Heart left ventricle (tissue), 16 donors: ENCODE data around the gene ZNF740. TPM values are rescaled to one million over a fixed set of nuclear protein-coding genes. Genes with fewer than 3 reads are reported as not detected.

Experiments used
- ATAC-seq, 4 donors: fragments of 200-7000 bp; cut with Tn5 transposase; one replicate each; pipeline ENCODE4 v1.9.1; 2020 to 2022; ENCODE audit warnings: moderate library complexity in 4 of 4, mild to moderate bottlenecking in 3 of 4, moderate number of reproducible peaks in 1 of 4
- DNase-seq, 5 donors: peaks; one replicate each; pipeline ENCODE4 v3.0.0-alpha.2; 2020
- H3K27ac ChIP-seq, 12 donors: fragments of 200-600 bp; sonication (generic) in 4 of 12; one replicate each; pipeline versions ENCODE4 v1.5.0 to v1.8.0; 2016 to 2022; ENCODE audit warnings: mild to moderate bottlenecking in 2 of 12
- H3K27me3 ChIP-seq, 9 donors: fragments of 200-600 bp; sonication (generic) in 2 of 9; one replicate each; pipeline versions ENCODE4 v1.5.1 to v1.8.0; 2016 to 2022; ENCODE audit warnings: mild to moderate bottlenecking in 3 of 9
- H3K36me3 ChIP-seq, 9 donors: fragments of 200-600 bp; sonication (generic) in 2 of 9; one replicate each; pipeline versions ENCODE4 v1.5.0 to v1.8.0; 2018 to 2022; ENCODE audit warnings: mild to moderate bottlenecking in 2 of 9
- H3K4me1 ChIP-seq, 12 donors: fragments of 200-600 bp; sonication (generic) in 4 of 12; one replicate each; pipeline versions ENCODE4 v1.5.0 to v1.8.0; 2016 to 2022; ENCODE audit warnings: mild to moderate bottlenecking in 3 of 12
- H3K4me3 ChIP-seq, 12 donors: fragments of 200-600 bp; sonication (generic) in 4 of 12; one replicate each; pipeline versions ENCODE4 v1.5.0 to v1.8.0; 2017 to 2022; ENCODE audit warnings: mild to moderate bottlenecking in 9 of 12, moderate library complexity in 4 of 12
- H3K9me3 ChIP-seq, 12 donors: fragments of 200-600 bp; sonication (generic) in 4 of 12; one replicate each; pipeline versions ENCODE4 v1.5.0 to v1.8.0; 2016 to 2022; ENCODE audit warnings: mild to moderate bottlenecking in 1 of 12
- POLR2A ChIP-seq, 2 donors: fragments of 450-650 bp; IDR thresholded peaks; one replicate each; pipeline ENCODE4 v1.6.1; 2017; ENCODE audit warnings: antibody characterized with exemption in 2 of 2, mild to moderate bottlenecking in 2 of 2, moderate library complexity in 2 of 2
- WGBS, 4 donors: extraction: QIAGEN DNeasy Blood & Tissue Kit in 2 of 4; methylation state at CpG; one replicate each; pipeline versions ENCODE4 v1.1.5 to v1.1.7; 2013 to 2018; 5-methylcytosine and 5-hydroxymethylcytosine counted together
- intact Hi-C, 10 donors: fragments of 100-400 bp; cut with DNase I; formaldehyde crosslinking; loops; one replicate each; pipeline versions ENCODE4 v1.11.1 to v1.14.2; 2022
- polyA plus RNA-seq, 2 donors: library from polyadenylated mRNA; stranded (reverse); fragments of 200-250 nt; gene quantifications; one replicate each; pipeline ENCODE4 v1.2.3, GENCODE V29; 2013
- total RNA-seq, 9 donors: library from RNA; depleted of rRNA in 2 of 9; stranded (reverse); fragments of >200 nt in 2 of 9; fragmentation: NEBNext Ultra II Directional in 3 of 9; extraction: Animal tissue kit (Norgen Biotek cat#: 25700) in 3 of 9; gene quantifications; one replicate each; pipeline versions ENCODE4 v1.1.0 to v1.2.4, GENCODE V29; 2016 to 2023
- TF ChIP-seq, protein P1 (sequence below), 12 donors: fragments of 200-600 bp; sonication (generic) in 4 of 12; IDR thresholded peaks; one replicate each; pipeline versions ENCODE4 v1.5.0 to v1.8.0; 2018 to 2022; ENCODE audit warnings: antibody characterized with exemption in 12 of 12, mild to moderate bottlenecking in 5 of 12
- donor health status: ischemic (EF 13 %, LVEDD 7.1; RV severe dilation, severe dysfunction).
- donor health status: healthy with polysubstance abuse.
- donor health status: DM: no; HTN: yes; CAD: no.
- donor health status: DM: no; HTN: no; CAD: no.
- donor health status: ischemic (EF 25% LVEDD 6.9; RV normal size, moderate dysfunction).
- donor health status: ischemic (EF 25% LVEDD 5.7; RV mildly dilated, moderate dysfunction).
- donor health status: healthy.
- donor health status: DM: yes; HTN: yes; CAD: no.
- donor health status: ischemic (EF 35%, LVEDD 5.7; RV mildly dilated, moderate dysfunction).
- donor health status: nonischemic (EF 11% LVEDD 7.7; RV severe dilation, severe dysfunction).
- donor health status: DM: yes; HTN: yes; CAD: no.
- donor health status: PGD.
- donor health status: ischemic (EF 29% LVEDD 5.4; RV normal size, mild dysfunction).
- donor health status: nonischemic (EF 23%, LVEDD 6.1; RV moderate dilation, normal function).

Gene ZNF740
- total and polyA plus RNA-seq, 11 donors, result 4.8 to 27.4 (median 17.6) TPM

DNA sequence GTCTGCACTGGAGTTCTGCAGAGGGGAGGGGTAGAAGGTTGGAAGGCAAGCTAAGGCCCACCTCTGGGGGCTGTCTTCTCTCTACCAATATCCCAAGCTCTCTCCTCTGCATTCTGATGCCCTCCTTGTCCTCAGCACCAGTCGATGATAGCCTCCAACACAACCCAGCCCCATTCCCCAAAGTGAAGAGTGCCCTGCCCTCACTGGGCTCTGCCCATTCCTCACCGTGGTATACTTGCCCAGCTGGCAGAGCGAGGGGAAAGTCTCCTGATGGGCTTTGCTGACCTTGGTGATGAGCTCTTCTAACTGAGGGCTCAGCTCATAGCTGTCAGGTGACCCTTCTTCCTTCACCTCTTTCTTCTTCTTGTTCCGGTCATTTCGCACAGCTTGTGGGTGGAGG lies 33.7 kb downstream of the ZNF740 start:
- Histone ChIP-seq H3K4me3 (peak overlapping the region in 8 of 12 donors; percentile 28 to 60 (median 43)), H3K4me1 (peaks cover 16 to 74% (median 54%) of the 10 kb centered on the region in 12 donors), H3K27me3 (no peaks in the 10 kb centered on the region), H3K27ac (peak overlapping the region; percentile 22 to 100 (median 98)), H3K36me3 (peaks cover 0 to 56% (median 45%) of the 10 kb centered on the region in 9 donors), H3K9me3 (no peaks in the 10 kb centered on the region)
- 42 to 51% (median 49%) methylated on average over 5 of the region's 5 CpGs for WGBS, 4 donors
- TF ChIP-seq, protein P1, sequence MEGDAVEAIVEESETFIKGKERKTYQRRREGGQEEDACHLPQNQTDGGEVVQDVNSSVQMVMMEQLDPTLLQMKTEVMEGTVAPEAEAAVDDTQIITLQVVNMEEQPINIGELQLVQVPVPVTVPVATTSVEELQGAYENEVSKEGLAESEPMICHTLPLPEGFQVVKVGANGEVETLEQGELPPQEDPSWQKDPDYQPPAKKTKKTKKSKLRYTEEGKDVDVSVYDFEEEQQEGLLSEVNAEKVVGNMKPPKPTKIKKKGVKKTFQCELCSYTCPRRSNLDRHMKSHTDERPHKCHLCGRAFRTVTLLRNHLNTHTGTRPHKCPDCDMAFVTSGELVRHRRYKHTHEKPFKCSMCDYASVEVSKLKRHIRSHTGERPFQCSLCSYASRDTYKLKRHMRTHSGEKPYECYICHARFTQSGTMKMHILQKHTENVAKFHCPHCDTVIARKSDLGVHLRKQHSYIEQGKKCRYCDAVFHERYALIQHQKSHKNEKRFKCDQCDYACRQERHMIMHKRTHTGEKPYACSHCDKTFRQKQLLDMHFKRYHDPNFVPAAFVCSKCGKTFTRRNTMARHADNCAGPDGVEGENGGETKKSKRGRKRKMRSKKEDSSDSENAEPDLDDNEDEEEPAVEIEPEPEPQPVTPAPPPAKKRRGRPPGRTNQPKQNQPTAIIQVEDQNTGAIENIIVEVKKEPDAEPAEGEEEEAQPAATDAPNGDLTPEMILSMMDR (IDR thresholded peaks at IDR 0.05), result no peak
- TF ChIP-seq POLR2A (IDR thresholded peaks at IDR 0.05), result no peak
- intact Hi-C loops, result loop anchor here in 7 of 10 donors (1.0 to 10.0 kb wide), 7 partner anchors 37 to 291 kb away; partner anchors contain the start of genes ESPL1 (in 3 of the 7), TARBP2 (in 2 of the 7) and NPFF (in 1 of the 7)
- peak in 1 of 4 donors; percentile 41 for ATAC-seq
- DNase-seq, result peak in 1 of 5 donors; percentile 42

DNA sequence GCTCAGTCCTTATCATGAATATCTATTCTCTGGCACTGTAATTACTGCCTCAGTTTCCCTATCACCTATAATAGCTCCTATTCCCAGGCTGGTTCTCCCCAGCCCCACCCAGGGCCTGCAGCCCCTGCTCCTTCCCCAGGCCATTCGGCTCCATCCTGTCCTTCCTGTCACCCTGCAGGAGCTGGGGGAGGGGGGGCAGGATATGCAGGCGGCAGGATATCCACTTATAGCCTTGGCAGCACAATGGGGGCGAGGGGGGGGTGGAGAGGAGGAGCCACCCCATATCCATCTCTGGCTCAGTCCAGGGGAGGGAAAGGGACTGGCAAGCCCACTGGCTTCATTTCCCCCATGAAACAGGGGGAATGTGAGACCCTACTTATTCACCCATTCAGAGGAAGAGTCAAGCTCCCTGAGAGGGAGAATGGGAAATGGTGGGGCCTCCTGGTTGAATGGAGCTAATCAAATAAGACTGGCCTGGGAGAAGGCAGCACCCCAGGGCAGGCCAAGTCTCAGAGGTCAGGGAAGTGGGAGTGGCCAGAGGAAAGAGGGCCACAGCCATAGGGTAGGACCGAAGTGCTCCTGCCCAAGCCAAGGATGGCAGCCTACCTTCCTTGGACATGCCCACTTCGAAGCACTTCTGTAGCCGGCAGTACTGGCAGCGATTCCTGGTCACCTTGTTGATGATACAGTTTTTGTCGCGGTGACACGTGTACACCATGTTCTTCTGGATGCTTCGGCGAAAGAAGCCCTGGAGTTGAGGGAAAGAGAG lies 34.3 kb downstream of the ZNF740 start:
- Histone ChIP-seq H3K36me3 (peaks cover 0 to 54% (median 44%) of the 10 kb centered on the region in 9 donors), H3K9me3 (no peaks in the 10 kb centered on the region), H3K4me1 (peaks cover 16 to 73% (median 54%) of the 10 kb centered on the region in 12 donors), H3K27ac (peak overlapping the region; percentile 22 to 100 (median 98)), H3K4me3 (peak overlapping the region in 8 of 12 donors; percentile 28 to 60 (median 43)), H3K27me3 (no peaks in the 10 kb centered on the region)
- TF ChIP-seq, protein P1 (IDR thresholded peaks at IDR 0.05), result no peak
- no peak for TF ChIP-seq POLR2A (IDR thresholded peaks at IDR 0.05)
- WGBS, 4 donors, result 45 to 56% (median 52%) methylated on average over 10 to 12 of the region's 12 CpGs
- ATAC-seq (peak; percentile 66 to 87 (median 72)), DNase-seq (peak; percentile 78 to 94 (median 90))
- intact Hi-C loops, result loop anchor here in 7 of 10 donors (1.0 to 10.0 kb wide), 7 partner anchors 36 to 290 kb away; partner anchors contain the start of genes ESPL1 (in 3 of the 7), TARBP2 (in 2 of the 7) and NPFF (in 1 of the 7)

DNA sequence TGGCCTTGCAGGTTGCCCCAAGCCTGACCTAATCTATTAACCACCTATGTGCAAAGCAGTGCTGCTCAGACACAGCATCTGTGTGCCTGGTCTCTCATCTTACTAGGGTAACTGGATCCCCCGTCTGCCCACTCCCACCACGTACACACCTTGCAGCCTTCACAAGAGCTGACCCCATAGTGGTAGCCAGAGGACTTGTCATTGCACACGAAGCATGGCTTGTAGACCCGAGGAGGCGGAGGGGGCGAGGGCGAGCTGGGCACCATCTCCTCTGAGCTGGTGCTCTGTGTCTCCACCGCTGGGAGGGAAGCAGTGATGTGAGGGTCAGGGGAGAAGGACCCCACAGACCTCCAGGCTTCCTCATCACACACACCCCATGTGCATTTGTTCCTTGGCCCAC lies 35.0 kb downstream of the ZNF740 start:
- DNase-seq (peak in 1 of 5 donors; percentile 15), ATAC-seq (no peak)
- peaks cover 16 to 75% (median 54%) of the 10 kb centered on the region in 12 donors for H3K4me1 ChIP-seq
- H3K9me3 ChIP-seq, result no peaks in the 10 kb centered on the region
- H3K4me3 ChIP-seq, result no peak overlapping the region
- 86 to 89% (median 88%) methylated on average over 6 to 8 of the region's 8 CpGs for WGBS, 4 donors
- peaks cover 0 to 48% (median 38%) of the 10 kb centered on the region in 9 donors for H3K36me3 ChIP-seq
- H3K27ac ChIP-seq, result peak overlapping the region in 11 of 12 donors; percentile 64 to 100 (median 98)
- intact Hi-C loops, result loop anchor here in 3 of 10 donors (2.0 to 10.0 kb wide), 3 partner anchors 35 to 289 kb away; partner anchors contain the start of genes NPFF (in 1 of the 3) and TARBP2 (in 1 of the 3)
- no peak for TF ChIP-seq POLR2A (IDR thresholded peaks at IDR 0.05)
- TF ChIP-seq, protein P1 (IDR thresholded peaks at IDR 0.05), result no peak
- H3K27me3 ChIP-seq, result no peaks in the 10 kb centered on the region
